ENCODE measurements around the gene MYH3. TPM values are rescaled to one million over a fixed set of nuclear protein-coding genes. Genes with fewer than 3 reads are reported as not detected.

Gene MYH3
- total RNA-seq, 1 experiment from 2014 or later, result 2.4 TPM

DNA sequence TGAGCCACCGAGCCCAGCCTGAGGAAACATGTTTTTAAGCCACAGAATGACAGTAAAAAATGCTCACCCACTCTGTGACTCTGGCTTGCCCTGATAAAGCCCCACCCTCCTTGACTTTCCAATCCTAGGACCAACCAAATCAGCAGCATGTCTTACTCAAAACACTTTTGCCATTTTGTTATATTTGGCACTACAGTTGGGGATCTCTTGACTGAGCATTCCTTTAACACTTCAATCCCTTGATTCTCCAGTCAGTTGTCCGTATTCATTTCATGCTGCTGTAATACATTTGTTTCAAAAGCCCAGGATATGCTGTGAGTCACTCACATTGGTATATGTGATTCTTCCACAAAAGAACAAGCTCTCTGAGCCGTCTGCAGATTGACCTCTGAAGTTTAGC, 8.2 kb downstream of the MYH3 start:
- POLR2A ChIA-PET, result no interaction called here
- H3K9me3 Mint-ChIP-seq (ENCODE audit: unreplicated experiment), result no peaks in the 10 kb centered on the region
- no peaks in the 10 kb centered on the region for H3K4me1 ChIP-seq
- H3K4me3 Mint-ChIP-seq (ENCODE audit: unreplicated experiment), result no peak overlapping the region
- H3K4me3 ChIP-seq (ENCODE audit: low read depth, low read length), result no peak overlapping the region
- no TSS peak for BruUV-seq (replicated peaks)
- no peaks in the 10 kb centered on the region for H3K9me3 ChIP-seq
- H3K4me1 Mint-ChIP-seq (ENCODE audit: low read depth, unreplicated experiment), result no peaks in the 10 kb centered on the region
- intact Hi-C loops (cut with micrococcal nuclease; ENCODE audit: unreplicated experiment), result loop anchor here (5.0 to 10.0 kb wide), 2 partner anchors 86 to 198 kb away; partner anchors contain the start of gene TMEM220
- H3K27me3 Mint-ChIP-seq (ENCODE audit: insufficient read depth, unreplicated experiment), result no peaks in the 10 kb centered on the region
- CTCF ChIA-PET, result no interaction called here
- no peak overlapping the region for H3K27ac Mint-ChIP-seq (ENCODE audit: unreplicated experiment)
- no peaks in the 10 kb centered on the region for H3K36me3 ChIP-seq (ENCODE audit: control insufficient read depth, insufficient read depth, low read length)
- H3K27me3 ChIP-seq (replicated peaks; ENCODE audit: control insufficient read depth, insufficient read depth, low read length), result no peaks in the 10 kb centered on the region
- no peaks in the 10 kb centered on the region for H3K36me3 Mint-ChIP-seq (ENCODE audit: insufficient read depth, unreplicated experiment)
- no peak for DNase-seq
- TF ChIP-seq CTCF (IDR thresholded peaks at IDR 0.05; ENCODE audit: insufficient read depth in 1 of 2, low read depth in 1 of 2, low read length in 1 of 2, severe bottlenecking in 1 of 2, unreplicated experiment in 1 of 2), result no peak

DNA sequence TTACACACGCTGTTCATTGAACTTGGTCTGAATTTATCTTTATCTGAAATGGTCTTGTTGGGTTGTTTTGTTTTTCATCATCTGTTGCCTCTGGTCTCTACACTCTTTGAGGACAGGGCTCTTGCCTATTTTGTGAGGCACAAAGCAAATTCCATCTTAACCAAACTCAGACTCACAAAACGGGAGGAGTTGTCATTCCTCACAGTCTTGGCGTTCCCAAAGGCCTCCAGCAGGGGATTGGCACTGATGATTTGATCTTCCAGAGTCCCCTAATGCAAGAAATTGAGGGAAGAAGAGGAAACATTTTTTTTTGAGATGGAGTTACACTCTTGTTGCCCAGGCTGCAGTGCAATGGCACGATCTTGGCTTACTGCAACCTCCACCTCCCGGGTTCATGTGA, 8.7 kb downstream of the MYH3 start:
- Histone ChIP-seq H3K9me3 (no peaks in the 10 kb centered on the region), H3K27me3 (replicated peaks; ENCODE audit: control insufficient read depth, insufficient read depth, low read length) (no peaks in the 10 kb centered on the region), H3K4me3 (ENCODE audit: low read depth, low read length) (no peak overlapping the region), H3K36me3 (ENCODE audit: control insufficient read depth, insufficient read depth, low read length) (no peaks in the 10 kb centered on the region), H3K4me1 (no peaks in the 10 kb centered on the region)
- CTCF ChIA-PET, result no interaction called here
- H3K27ac Mint-ChIP-seq (ENCODE audit: unreplicated experiment), result no peak overlapping the region
- no peaks in the 10 kb centered on the region for H3K4me1 Mint-ChIP-seq (ENCODE audit: low read depth, unreplicated experiment)
- no peaks in the 10 kb centered on the region for H3K36me3 Mint-ChIP-seq (ENCODE audit: insufficient read depth, unreplicated experiment)
- H3K27me3 Mint-ChIP-seq (ENCODE audit: insufficient read depth, unreplicated experiment), result no peaks in the 10 kb centered on the region
- BruUV-seq (replicated peaks), result no TSS peak
- intact Hi-C loops (cut with micrococcal nuclease; ENCODE audit: unreplicated experiment), result loop anchor here (5.0 to 10.0 kb wide), 2 partner anchors 86 to 199 kb away; partner anchors contain the start of gene TMEM220
- no peak overlapping the region for H3K4me3 Mint-ChIP-seq (ENCODE audit: unreplicated experiment)
- H3K9me3 Mint-ChIP-seq (ENCODE audit: unreplicated experiment), result no peaks in the 10 kb centered on the region
- no peak for TF ChIP-seq CTCF (IDR thresholded peaks at IDR 0.05; ENCODE audit: insufficient read depth in 1 of 2, low read depth in 1 of 2, low read length in 1 of 2, severe bottlenecking in 1 of 2, unreplicated experiment in 1 of 2)
- POLR2A ChIA-PET, result no interaction called here
- no peak for DNase-seq

GRCh38 chr17:10646392-10646990, 10.6 kb downstream of the MYH3 start:
- no TSS peak for BruUV-seq (replicated peaks)
- ChIA-PET CTCF (interaction anchor here (0.5 to 1.1 kb wide), 6 partner anchors 37 to 198 kb away, joined by 3 to 9 read pairs (median 4); no protein-coding TSS in a partner anchor), POLR2A (no interaction called here)
- Mint-ChIP-seq H3K4me3 (ENCODE audit: unreplicated experiment) (no peak overlapping the region), H3K4me1 (ENCODE audit: low read depth, unreplicated experiment) (no peaks in the 10 kb centered on the region), H3K27me3 (ENCODE audit: insufficient read depth, unreplicated experiment) (no peaks in the 10 kb centered on the region), H3K27ac (ENCODE audit: unreplicated experiment) (no peak overlapping the region), H3K36me3 (ENCODE audit: insufficient read depth, unreplicated experiment) (no peaks in the 10 kb centered on the region), H3K9me3 (ENCODE audit: unreplicated experiment) (no peaks in the 10 kb centered on the region)
- DNase-seq, result peak; percentile 51 to 66
- Histone ChIP-seq H3K36me3 (ENCODE audit: control insufficient read depth, insufficient read depth, low read length) (no peaks in the 10 kb centered on the region), H3K4me3 (ENCODE audit: low read depth, low read length) (no peak overlapping the region), H3K27me3 (replicated peaks; ENCODE audit: control insufficient read depth, insufficient read depth, low read length) (no peaks in the 10 kb centered on the region), H3K4me1 (no peaks in the 10 kb centered on the region), H3K9me3 (no peaks in the 10 kb centered on the region)
- peak; percentile 57 to 70 for TF ChIP-seq CTCF (IDR thresholded peaks at IDR 0.05; ENCODE audit: insufficient read depth in 1 of 2, low read depth in 1 of 2, low read length in 1 of 2, severe bottlenecking in 1 of 2, unreplicated experiment in 1 of 2)
- intact Hi-C loops (cut with micrococcal nuclease; ENCODE audit: unreplicated experiment), result loop anchor here (2.0 to 10.0 kb wide), 3 partner anchors 38 to 201 kb away; partner anchors contain the start of gene TMEM220

Data from Caco-2 (cell line).